ENCODE data around the gene EYS.

The EYS gene

DNA sequence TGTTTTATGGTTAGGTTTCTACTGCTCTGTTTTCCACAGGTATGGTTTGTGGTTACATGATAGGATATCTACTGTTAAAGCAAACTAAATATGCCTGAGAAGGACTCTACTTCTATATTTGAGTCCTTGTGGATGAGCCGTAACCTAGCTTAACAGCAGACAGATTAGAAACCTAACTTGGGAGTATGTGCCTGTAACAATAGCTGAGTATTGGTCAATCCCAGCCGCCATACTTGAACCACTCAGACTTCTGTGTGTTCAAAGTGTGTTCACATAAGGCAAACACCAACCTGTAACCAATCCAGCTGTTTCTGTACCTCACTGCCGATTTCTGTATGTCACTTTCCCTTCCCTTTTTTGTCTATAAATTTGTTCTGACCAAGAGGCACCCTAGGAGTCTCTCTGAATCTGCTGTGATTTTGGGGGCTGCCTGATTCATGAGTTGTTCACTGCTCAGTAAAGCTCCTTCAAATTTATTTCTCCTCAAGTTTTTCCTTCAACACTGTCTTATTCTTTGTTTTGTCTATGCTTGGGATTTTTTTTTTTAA, 2034.4 kb downstream of the EYS start:
- Histone ChIP-seq H3K27ac (ENCODE audit: low read depth, low read length) (peak overlapping the region; percentile 95), H3K4me1 (ENCODE audit: control insufficient read depth, low read length) (peaks cover 99% of the 10 kb centered on the region), H3K79me2 (ENCODE audit: control insufficient read depth, low read length) (peaks cover 100% of the 10 kb centered on the region), H3K9me3 (ENCODE audit: control insufficient read depth, insufficient read depth, low read length) (no peaks in the 10 kb centered on the region), H3K9me2 (replicated peaks; ENCODE audit: control insufficient read depth, low read length) (no peaks in the 10 kb centered on the region), H3K36me3 (ENCODE audit: control insufficient read depth, low read length) (peaks cover 80% of the 10 kb centered on the region), H3K27me3 (ENCODE audit: control insufficient read depth, low read length) (no peaks in the 10 kb centered on the region), H4K20me1 (ENCODE audit: control insufficient read depth, insufficient read depth, low read depth, low read length) (peaks cover 4% of the 10 kb centered on the region; the same call in 1 of the 2 replicates), H3K4me3 (ENCODE audit: low read length) (peak overlapping the region; percentile 34), H3F3A (ENCODE audit: control insufficient read depth, insufficient read depth) (peaks cover 12% of the 10 kb centered on the region), H3K4me2 (ENCODE audit: low read length) (peak overlapping the region; percentile 74)
- no peak for TF ChIP-seq EZH2phosphoT487 (IDR thresholded peaks at IDR 0.05; ENCODE audit: borderline replicate concordance, low read length)
- TF ChIP-seq CTCF (IDR thresholded peaks at IDR 0.05; ENCODE audit: low read depth, low read length, poor library complexity, severe bottlenecking): no peak

- no peaks in the 10 kb centered on the region for H3K9me2 ChIP-seq (replicated peaks; ENCODE audit: control insufficient read depth, low read length)
- H3K4me2 ChIP-seq (ENCODE audit: low read length): peak overlapping the region; percentile 74
- H3K27ac ChIP-seq (ENCODE audit: low read depth, low read length): peak overlapping the region; percentile 95
- H3F3A ChIP-seq (ENCODE audit: control insufficient read depth, insufficient read depth): peaks cover 12% of the 10 kb centered on the region
- peaks cover 4% of the 10 kb centered on the region; the same call in 1 of the 2 replicates for H4K20me1 ChIP-seq (ENCODE audit: control insufficient read depth, insufficient read depth, low read depth, low read length)
- TF ChIP-seq EZH2phosphoT487 (IDR thresholded peaks at IDR 0.05; ENCODE audit: borderline replicate concordance, low read length) (no peak), CTCF (IDR thresholded peaks at IDR 0.05; ENCODE audit: low read depth, low read length, poor library complexity, severe bottlenecking) (no peak)
- no peaks in the 10 kb centered on the region for H3K27me3 ChIP-seq (ENCODE audit: control insufficient read depth, low read length)
- no peaks in the 10 kb centered on the region for H3K9me3 ChIP-seq (ENCODE audit: control insufficient read depth, insufficient read depth, low read length)
- peaks cover 99% of the 10 kb centered on the region for H3K4me1 ChIP-seq (ENCODE audit: control insufficient read depth, low read length)
- peaks cover 100% of the 10 kb centered on the region for H3K79me2 ChIP-seq (ENCODE audit: control insufficient read depth, low read length)
- H3K4me3 ChIP-seq (ENCODE audit: low read length): 0 out of 2 replicates have a peak overlapping the region, but pooled peaks have one; percentile 8
- peaks cover 88% of the 10 kb centered on the region for H3K36me3 ChIP-seq (ENCODE audit: control insufficient read depth, low read length)
Measured at GRCh38 chr6:63671098-63671754, 2035.8 kb downstream of the EYS start.
